ENCODE results near the gene WDR26.

Gene WDR26

DNA sequence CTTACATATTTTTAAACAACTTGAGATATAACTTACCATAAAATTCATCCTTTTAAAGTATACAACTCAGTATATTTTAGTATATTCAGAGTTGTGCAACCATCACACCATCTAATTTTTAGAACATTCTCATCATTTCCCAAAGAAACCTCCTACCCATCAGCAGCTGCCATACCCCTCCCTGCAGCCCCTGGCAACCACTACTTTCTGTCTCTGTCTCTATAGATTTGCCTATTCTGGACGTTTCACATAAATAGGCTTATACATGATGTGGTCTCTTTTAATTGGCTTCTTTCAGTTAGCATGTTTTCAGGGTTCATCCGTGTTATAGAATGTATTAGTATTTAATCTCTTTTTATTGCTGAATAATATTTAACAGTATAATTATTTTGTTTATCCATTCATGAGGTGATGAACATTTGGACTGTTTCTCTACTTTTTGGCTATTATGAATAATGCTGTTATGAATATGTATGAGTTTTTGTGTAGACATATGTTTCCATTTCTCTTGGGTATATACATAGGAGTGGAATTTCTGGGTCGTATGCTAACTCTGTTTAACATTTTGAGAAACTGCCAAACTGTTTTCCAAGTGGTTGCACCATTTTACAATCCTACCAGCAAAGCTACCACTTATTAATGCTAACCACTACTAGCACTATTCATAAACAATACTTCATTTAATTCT, 29.5 kb downstream of the WDR26 start:
- Histone ChIP-seq H3K4me1 (ENCODE audit: control insufficient read depth in 5 of 5, insufficient read depth in 5 of 5, low read length in 5 of 5) (peaks cover 0 to 3% (median 0%) of the 10 kb centered on the region in 5 donors), H3K9ac (ENCODE audit: low read length in 5 of 5) (no peak overlapping the region), H3K27me3 (ENCODE audit: control insufficient read depth in 5 of 5, insufficient read depth in 4 of 5, low read length in 5 of 5) (no peaks in the 10 kb centered on the region), H3K27ac (ENCODE audit: low read depth, low read length) (no peak overlapping the region), H3K36me3 (ENCODE audit: control insufficient read depth in 5 of 5, insufficient read depth in 5 of 5, low read length in 5 of 5) (peaks cover 56 to 81% (median 67%) of the 10 kb centered on the region in 5 donors), H3K4me3 (ENCODE audit: low read depth in 1 of 5, low read length in 5 of 5) (no peak overlapping the region), H3K9me3 (ENCODE audit: control insufficient read depth in 5 of 5, low read length in 5 of 5) (no peaks in the 10 kb centered on the region)

DNA sequence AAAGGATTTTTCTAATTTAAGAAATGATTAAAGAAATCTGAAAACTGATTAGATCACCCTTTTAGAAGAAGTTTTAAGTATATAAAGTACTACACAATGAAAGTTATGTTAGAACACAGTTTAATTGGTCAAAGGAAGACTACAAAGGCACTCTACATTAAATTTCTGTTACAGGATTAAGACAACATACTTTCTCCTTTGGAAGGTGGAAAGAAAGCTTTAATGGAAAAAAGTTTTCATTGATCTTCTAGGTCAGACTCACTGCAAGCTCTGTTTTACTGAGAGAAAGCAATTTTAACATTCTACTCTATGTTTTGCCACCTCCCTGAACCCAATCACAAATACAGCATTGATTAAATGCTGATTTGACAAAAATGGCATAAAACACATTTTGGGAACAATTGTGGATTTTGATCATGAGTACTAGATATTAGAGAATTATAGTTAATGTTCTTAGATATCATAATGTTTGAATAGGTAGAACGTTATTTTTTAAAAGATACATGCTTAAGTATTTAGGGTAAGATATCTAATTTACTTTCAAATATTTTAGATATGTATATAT, 32.0 kb downstream of the WDR26 start:
- H3K9ac ChIP-seq (ENCODE audit: low read length in 5 of 5) = no peak overlapping the region
- no peaks in the 10 kb centered on the region for H3K27me3 ChIP-seq (ENCODE audit: control insufficient read depth in 5 of 5, insufficient read depth in 4 of 5, low read length in 5 of 5)
- H3K4me1 ChIP-seq (ENCODE audit: control insufficient read depth in 5 of 5, insufficient read depth in 5 of 5, low read length in 5 of 5) = peaks cover 0 to 3% (median 0%) of the 10 kb centered on the region in 5 donors
- H3K36me3 ChIP-seq (ENCODE audit: control insufficient read depth in 5 of 5, insufficient read depth in 5 of 5, low read length in 5 of 5) = peaks cover 59 to 85% (median 74%) of the 10 kb centered on the region in 5 donors
- H3K4me3 ChIP-seq (ENCODE audit: low read depth in 1 of 5, low read length in 5 of 5) = no peak overlapping the region
- H3K27ac ChIP-seq (ENCODE audit: low read depth, low read length) = no peak overlapping the region
- no peaks in the 10 kb centered on the region for H3K9me3 ChIP-seq (ENCODE audit: control insufficient read depth in 5 of 5, low read length in 5 of 5)

DNA sequence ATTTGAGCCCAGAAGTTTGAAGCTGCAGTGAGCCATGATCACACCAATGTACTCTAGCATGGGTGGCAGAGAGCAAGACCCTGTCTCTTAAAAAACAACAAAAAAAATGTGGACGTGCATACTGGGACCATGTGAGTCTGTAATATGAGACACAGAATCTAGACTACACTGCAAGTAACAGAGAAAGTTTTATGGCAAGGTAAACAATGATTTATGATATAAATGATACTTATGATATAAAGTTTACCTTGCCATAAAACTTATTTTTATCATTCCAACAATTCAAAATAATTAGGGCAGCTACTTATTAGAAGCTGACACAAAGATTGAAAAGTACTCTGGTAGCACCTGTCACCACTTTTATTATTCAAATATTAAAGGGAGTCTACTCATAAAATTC, 34.7 kb downstream of the WDR26 start:
- Histone ChIP-seq H3K27me3 (ENCODE audit: control insufficient read depth in 5 of 5, insufficient read depth in 4 of 5, low read length in 5 of 5) (no peaks in the 10 kb centered on the region), H3K4me3 (ENCODE audit: low read depth in 1 of 5, low read length in 5 of 5) (no peak overlapping the region), H3K9me3 (ENCODE audit: control insufficient read depth in 5 of 5, low read length in 5 of 5) (no peaks in the 10 kb centered on the region), H3K36me3 (ENCODE audit: control insufficient read depth in 5 of 5, insufficient read depth in 5 of 5, low read length in 5 of 5) (peaks cover 66 to 92% (median 85%) of the 10 kb centered on the region in 5 donors), H3K9ac (ENCODE audit: low read length in 5 of 5) (no peak overlapping the region), H3K4me1 (ENCODE audit: control insufficient read depth in 5 of 5, insufficient read depth in 5 of 5, low read length in 5 of 5) (no peaks in the 10 kb centered on the region), H3K27ac (ENCODE audit: low read depth, low read length) (no peak overlapping the region)

DNA sequence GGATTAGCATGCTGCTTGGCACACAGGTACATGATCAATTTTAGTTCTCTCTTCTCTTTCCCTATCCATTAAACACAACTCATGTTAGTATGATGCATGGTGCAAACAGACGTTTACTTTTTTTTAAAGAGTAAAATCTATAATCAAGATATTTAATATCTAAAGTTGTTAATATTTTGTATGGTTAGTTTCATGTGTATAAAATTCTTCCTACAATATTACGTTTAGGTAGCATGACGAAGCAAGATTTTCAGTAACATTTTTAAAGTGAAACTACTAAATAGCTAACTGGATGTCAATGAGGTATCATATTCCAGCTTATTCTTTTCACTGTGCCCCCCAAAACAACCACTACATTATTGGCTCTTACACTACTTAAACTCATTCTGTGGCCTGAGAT, 41.3 kb downstream of the WDR26 start:
- Histone ChIP-seq H3K27me3 (ENCODE audit: control insufficient read depth in 5 of 5, insufficient read depth in 4 of 5, low read length in 5 of 5) (no peaks in the 10 kb centered on the region), H3K9ac (ENCODE audit: low read length in 5 of 5) (no peak overlapping the region), H3K36me3 (ENCODE audit: control insufficient read depth in 5 of 5, insufficient read depth in 5 of 5, low read length in 5 of 5) (peaks cover 68 to 90% (median 81%) of the 10 kb centered on the region in 5 donors), H3K4me1 (ENCODE audit: control insufficient read depth in 5 of 5, insufficient read depth in 5 of 5, low read length in 5 of 5) (no peaks in the 10 kb centered on the region), H3K27ac (ENCODE audit: low read depth, low read length) (no peak overlapping the region), H3K9me3 (ENCODE audit: control insufficient read depth in 5 of 5, low read length in 5 of 5) (no peaks in the 10 kb centered on the region), H3K4me3 (ENCODE audit: low read depth in 1 of 5, low read length in 5 of 5) (no peak overlapping the region)

DNA sequence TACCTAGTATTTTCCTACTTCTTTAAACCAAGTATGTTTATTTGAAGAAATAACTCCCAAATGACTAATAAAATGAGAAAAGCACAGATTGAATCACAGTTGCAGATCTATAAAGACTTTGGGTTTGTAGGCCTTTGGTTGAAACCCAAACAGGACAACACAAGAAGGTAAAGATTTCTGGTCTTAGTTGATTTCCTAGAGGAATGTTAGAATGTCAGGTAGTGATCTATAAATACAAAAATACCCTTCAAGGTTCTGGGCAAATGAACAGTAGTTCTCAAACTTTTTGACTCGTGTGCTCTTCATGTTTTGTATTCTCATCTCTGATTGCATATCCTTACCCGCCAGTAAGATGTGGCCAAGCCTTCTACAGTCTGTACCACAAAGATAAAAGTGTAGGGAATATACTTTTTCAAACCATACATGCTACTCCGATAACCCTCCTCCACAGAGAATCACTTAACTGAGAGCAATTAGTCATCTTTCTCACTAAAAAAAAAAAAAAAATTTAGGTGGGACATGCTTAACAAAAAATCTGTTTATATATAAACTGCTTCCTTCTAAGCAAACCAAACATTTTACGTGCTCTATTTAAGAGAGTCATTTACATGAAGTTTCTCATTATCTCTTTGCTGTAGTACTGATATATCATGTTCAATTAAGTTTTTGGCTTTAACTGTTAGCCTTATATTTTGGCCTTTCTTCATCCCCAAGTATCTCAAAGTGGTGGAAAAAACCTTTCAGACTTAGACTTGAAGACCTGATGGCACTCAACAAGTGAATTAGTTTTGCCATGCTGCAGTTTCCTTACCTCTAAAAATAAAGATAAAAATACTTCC, 42.0 kb downstream of the WDR26 start:
- H3K36me3 ChIP-seq (ENCODE audit: control insufficient read depth in 5 of 5, insufficient read depth in 5 of 5, low read length in 5 of 5) = peaks cover 65 to 88% (median 80%) of the 10 kb centered on the region in 5 donors
- no peak overlapping the region for H3K9ac ChIP-seq (ENCODE audit: low read length in 5 of 5)
- H3K27ac ChIP-seq (ENCODE audit: low read depth, low read length) = no peak overlapping the region
- no peak overlapping the region for H3K4me3 ChIP-seq (ENCODE audit: low read depth in 1 of 5, low read length in 5 of 5)
- no peaks in the 10 kb centered on the region for H3K27me3 ChIP-seq (ENCODE audit: control insufficient read depth in 5 of 5, insufficient read depth in 4 of 5, low read length in 5 of 5)
- no peaks in the 10 kb centered on the region for H3K9me3 ChIP-seq (ENCODE audit: control insufficient read depth in 5 of 5, low read length in 5 of 5)
- H3K4me1 ChIP-seq (ENCODE audit: control insufficient read depth in 5 of 5, insufficient read depth in 5 of 5, low read length in 5 of 5) = no peaks in the 10 kb centered on the region

DNA sequence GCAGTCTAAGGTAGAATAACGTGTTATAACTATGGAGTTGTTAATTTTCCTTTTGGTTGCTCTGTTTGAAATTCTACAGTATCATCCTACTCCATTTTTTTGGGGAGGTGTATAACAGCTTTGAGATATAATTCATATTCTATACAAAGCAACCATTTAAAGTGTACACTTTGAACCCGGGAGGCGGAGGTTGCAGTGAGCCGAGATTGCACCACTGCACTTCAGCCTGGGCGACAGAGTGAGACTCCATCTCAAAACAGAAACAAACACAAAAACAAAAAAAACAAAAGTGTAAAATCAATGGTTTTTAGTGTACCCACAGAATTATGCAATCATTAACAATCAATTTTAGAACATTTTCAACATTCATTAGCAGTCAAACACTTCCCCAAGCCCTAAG, 44.1 kb downstream of the WDR26 start:
- no peak overlapping the region for H3K9ac ChIP-seq (ENCODE audit: low read length in 5 of 5)
- no peaks in the 10 kb centered on the region for H3K9me3 ChIP-seq (ENCODE audit: control insufficient read depth in 5 of 5, low read length in 5 of 5)
- no peak overlapping the region for H3K27ac ChIP-seq (ENCODE audit: low read depth, low read length)
- no peak overlapping the region for H3K4me3 ChIP-seq (ENCODE audit: low read depth in 1 of 5, low read length in 5 of 5)
- no peaks in the 10 kb centered on the region for H3K4me1 ChIP-seq (ENCODE audit: control insufficient read depth in 5 of 5, insufficient read depth in 5 of 5, low read length in 5 of 5)
- peaks cover 58 to 73% (median 69%) of the 10 kb centered on the region in 5 donors for H3K36me3 ChIP-seq (ENCODE audit: control insufficient read depth in 5 of 5, insufficient read depth in 5 of 5, low read length in 5 of 5)
- no peaks in the 10 kb centered on the region for H3K27me3 ChIP-seq (ENCODE audit: control insufficient read depth in 5 of 5, insufficient read depth in 4 of 5, low read length in 5 of 5)

DNA sequence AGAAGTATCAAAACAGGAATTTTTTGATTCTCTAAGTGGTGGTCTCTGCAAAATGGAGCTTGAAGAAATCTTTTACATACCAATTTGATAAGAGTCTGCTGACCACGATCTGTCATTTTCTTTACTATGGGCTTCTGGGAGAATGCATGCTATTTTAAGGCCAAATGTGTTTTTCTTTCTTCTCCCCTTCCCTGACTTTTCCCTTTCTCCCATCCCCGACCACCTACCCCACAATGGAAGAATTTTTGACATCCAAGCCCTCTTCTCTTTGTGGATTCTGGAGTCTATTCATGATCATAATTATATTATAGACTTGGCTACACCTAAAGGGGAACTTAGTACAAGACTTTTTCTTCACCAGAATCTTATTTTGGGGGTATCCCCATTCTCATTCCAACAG, 46.7 kb downstream of the WDR26 start:
- Histone ChIP-seq H3K4me3 (ENCODE audit: low read depth in 1 of 5, low read length in 5 of 5) (no peak overlapping the region), H3K27me3 (ENCODE audit: control insufficient read depth in 5 of 5, insufficient read depth in 4 of 5, low read length in 5 of 5) (no peaks in the 10 kb centered on the region), H3K27ac (ENCODE audit: low read depth, low read length) (no peak overlapping the region), H3K4me1 (ENCODE audit: control insufficient read depth in 5 of 5, insufficient read depth in 5 of 5, low read length in 5 of 5) (no peaks in the 10 kb centered on the region), H3K9ac (ENCODE audit: low read length in 5 of 5) (no peak overlapping the region), H3K9me3 (ENCODE audit: control insufficient read depth in 5 of 5, low read length in 5 of 5) (no peaks in the 10 kb centered on the region), H3K36me3 (ENCODE audit: control insufficient read depth in 5 of 5, insufficient read depth in 5 of 5, low read length in 5 of 5) (peaks cover 34 to 56% (median 48%) of the 10 kb centered on the region in 5 donors)

DNA sequence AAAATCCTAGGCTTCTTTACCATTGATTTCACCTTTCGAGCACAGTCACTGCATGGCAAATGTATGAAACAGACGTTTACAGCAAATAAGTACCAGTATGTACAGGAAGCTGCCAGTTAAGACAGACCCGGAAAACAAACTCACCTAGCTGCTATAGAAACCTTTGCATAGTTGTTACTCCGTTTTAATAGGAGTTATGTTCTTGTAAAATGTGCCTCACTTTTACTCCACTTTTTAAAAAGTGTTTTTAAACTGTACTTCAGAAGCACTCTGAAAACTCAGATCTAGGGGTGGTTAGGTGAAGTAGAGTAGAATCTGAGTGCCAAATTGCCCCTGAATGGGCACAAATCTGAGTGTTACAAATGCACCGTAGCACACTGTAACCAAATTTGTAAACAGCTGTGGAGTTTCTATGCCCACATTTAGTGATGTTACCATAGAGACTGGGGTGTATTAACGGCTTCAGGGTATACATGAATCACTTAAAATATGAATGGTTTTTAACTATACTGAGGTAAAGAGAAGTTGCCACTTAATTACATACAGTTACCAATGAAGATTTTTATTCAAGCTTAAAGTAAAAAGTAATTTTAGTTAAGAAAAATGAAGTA, 47.2 kb downstream of the WDR26 start:
- Histone ChIP-seq H3K27ac (ENCODE audit: low read depth, low read length) (no peak overlapping the region), H3K27me3 (ENCODE audit: control insufficient read depth in 5 of 5, insufficient read depth in 4 of 5, low read length in 5 of 5) (no peaks in the 10 kb centered on the region)

DNA sequence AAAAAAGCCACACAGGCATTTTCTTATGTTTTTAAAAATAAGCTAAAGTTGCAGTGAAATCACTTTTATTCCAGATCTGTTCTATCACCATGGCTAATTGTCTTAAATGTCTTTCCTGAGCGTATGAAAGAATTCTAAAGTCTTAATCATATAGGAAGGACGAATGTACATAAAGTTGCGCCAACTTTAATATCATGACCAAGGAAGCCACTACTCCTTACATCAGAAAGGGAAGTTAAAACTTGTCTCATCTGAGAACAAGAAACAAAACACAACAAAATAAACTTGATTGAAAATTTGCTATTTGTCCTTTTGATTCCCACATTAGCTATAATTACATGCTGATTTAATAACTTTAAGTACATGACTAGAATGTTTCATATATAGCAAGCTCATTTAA, 51.4 kb downstream of the WDR26 start:
- Histone ChIP-seq H3K9me3 (ENCODE audit: control insufficient read depth in 5 of 5, low read length in 5 of 5) (no peaks in the 10 kb centered on the region), H3K27me3 (ENCODE audit: control insufficient read depth in 5 of 5, insufficient read depth in 4 of 5, low read length in 5 of 5) (no peaks in the 10 kb centered on the region), H3K4me1 (ENCODE audit: control insufficient read depth in 5 of 5, insufficient read depth in 5 of 5, low read length in 5 of 5) (peaks cover 0 to 3% (median 0%) of the 10 kb centered on the region in 5 donors), H3K27ac (ENCODE audit: low read depth, low read length) (no peak overlapping the region), H3K9ac (ENCODE audit: low read length in 5 of 5) (no peak overlapping the region), H3K36me3 (ENCODE audit: control insufficient read depth in 5 of 5, insufficient read depth in 5 of 5, low read length in 5 of 5) (peaks cover 8 to 29% (median 21%) of the 10 kb centered on the region in 5 donors), H3K4me3 (ENCODE audit: low read depth in 1 of 5, low read length in 5 of 5) (no peak overlapping the region)

More for the DNA sequence above, 47.2 kb downstream of the WDR26 start:
- Histone ChIP-seq H3K4me1 (ENCODE audit: control insufficient read depth in 5 of 5, insufficient read depth in 5 of 5, low read length in 5 of 5) (no peaks in the 10 kb centered on the region), H3K9ac (ENCODE audit: low read length in 5 of 5) (no peak overlapping the region), H3K36me3 (ENCODE audit: control insufficient read depth in 5 of 5, insufficient read depth in 5 of 5, low read length in 5 of 5) (peaks cover 29 to 50% (median 43%) of the 10 kb centered on the region in 5 donors), H3K9me3 (ENCODE audit: control insufficient read depth in 5 of 5, low read length in 5 of 5) (no peaks in the 10 kb centered on the region), H3K4me3 (ENCODE audit: low read depth in 1 of 5, low read length in 5 of 5) (no peak overlapping the region)

All from subcutaneous abdominal adipose tissue (tissue), 5 donors.